Measurements from ENCODE around the gene SORCS2. TPM values are rescaled to one million over a fixed set of nuclear protein-coding genes. Genes with fewer than 3 reads are reported as not detected.

Gene SORCS2
- total and polyA plus RNA-seq, 2 of the 8 experiments (the other 6 are each of a cell fraction or from before 2014, with no cell fraction given): 0.36 to 1.8 TPM

DNA sequence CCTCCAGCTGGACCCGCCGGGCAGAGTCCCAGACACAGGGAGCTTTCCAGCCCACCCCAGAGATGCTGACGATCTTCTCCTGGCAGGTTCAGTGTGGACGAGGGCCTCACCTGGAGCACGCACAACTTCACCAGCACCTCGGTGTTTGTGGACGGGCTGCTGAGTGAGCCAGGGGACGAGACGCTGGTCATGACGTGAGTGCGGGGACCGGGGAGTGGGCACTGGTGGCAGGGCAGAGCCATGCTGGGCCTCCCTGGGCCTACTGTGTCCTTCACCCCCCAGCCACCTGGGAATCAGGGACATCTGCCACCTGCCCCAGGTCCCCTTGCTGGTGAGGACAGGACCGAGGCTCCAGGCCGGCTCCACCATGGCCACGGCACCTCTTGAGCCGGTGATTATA is 511.8 kb downstream of the SORCS2 start (continued):
- TF ChIP-seq, protein P1, sequence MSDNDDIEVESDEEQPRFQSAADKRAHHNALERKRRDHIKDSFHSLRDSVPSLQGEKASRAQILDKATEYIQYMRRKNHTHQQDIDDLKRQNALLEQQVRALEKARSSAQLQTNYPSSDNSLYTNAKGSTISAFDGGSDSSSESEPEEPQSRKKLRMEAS (IDR thresholded peaks at IDR 0.05): no peak
- TF ChIP-seq FOSL1 (IDR thresholded peaks at IDR 0.05; ENCODE audit: insufficient read depth, low read depth, low read length) (no peak), CBX5 (IDR thresholded peaks at IDR 0.05; ENCODE audit: low read depth, low read length) (no peak)
